Panc1 (cell line): ENCODE data around the gene ACTA2.

Source experiments
- CTCF ChIP-seq: fragments of 450-650 bp; IDR thresholded peaks from 2 replicates; pipeline ENCODE4 v1.5.1; 2017; ENCODE audit warnings: mild to moderate bottlenecking
- POLR2AphosphoS5 ChIP-seq: IDR thresholded peaks from 2 replicates; pipeline ENCODE4 v1.6.1; 2012; ENCODE audit warnings: mild to moderate bottlenecking, low read depth, low read length, moderate library complexity
- TCF7L2 ChIP-seq: IDR thresholded peaks from 2 replicates; pipeline ENCODE4 v1.6.1; 2011; ENCODE audit warnings: mild to moderate bottlenecking, low read depth, low read length, inconsistent platforms
- TF ChIP-seq, protein P1 (sequence below), 2 experiments: IDR thresholded peaks; 2 replicates each; pipeline ENCODE4 v1.6.1; 2011 to 2012; ENCODE audit warnings: low read depth in 2 of 2, control low read depth in 1 of 2, low read length in 1 of 2, mild to moderate bottlenecking in 1 of 2, moderate library complexity in 1 of 2; ENCODE audit not compliant: insufficient read depth in 1 of 2

DNA sequence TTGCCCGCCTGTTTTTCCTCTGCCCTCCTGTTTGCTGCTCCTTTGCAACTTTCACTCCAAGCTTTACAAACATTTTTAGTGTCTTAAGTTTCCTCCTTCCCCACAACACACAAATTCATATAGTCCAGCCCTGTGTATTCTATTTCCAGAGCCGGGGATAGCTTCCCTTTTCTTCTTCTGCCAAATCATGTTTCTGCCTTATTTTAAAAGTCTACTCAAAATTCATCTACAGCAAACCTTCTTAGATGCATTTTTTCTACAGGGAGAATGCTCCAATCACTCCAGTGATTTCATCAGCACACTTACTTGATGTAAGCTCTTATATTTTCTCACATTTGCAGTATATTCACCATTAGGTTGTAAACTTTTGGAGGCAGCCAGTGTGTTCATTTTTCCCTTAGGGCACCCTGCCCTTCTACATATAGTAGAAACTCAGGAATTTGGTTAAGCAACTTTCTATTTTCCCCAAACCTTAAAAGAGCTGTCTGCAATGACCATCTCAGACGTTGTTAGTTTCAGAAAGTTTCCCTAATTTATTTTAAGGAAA is 12.4 kb upstream of the ACTA2 start:
- TF ChIP-seq POLR2AphosphoS5 (no peak), CTCF (no peak), TCF7L2 (no peak)
- TF ChIP-seq, protein P1, sequence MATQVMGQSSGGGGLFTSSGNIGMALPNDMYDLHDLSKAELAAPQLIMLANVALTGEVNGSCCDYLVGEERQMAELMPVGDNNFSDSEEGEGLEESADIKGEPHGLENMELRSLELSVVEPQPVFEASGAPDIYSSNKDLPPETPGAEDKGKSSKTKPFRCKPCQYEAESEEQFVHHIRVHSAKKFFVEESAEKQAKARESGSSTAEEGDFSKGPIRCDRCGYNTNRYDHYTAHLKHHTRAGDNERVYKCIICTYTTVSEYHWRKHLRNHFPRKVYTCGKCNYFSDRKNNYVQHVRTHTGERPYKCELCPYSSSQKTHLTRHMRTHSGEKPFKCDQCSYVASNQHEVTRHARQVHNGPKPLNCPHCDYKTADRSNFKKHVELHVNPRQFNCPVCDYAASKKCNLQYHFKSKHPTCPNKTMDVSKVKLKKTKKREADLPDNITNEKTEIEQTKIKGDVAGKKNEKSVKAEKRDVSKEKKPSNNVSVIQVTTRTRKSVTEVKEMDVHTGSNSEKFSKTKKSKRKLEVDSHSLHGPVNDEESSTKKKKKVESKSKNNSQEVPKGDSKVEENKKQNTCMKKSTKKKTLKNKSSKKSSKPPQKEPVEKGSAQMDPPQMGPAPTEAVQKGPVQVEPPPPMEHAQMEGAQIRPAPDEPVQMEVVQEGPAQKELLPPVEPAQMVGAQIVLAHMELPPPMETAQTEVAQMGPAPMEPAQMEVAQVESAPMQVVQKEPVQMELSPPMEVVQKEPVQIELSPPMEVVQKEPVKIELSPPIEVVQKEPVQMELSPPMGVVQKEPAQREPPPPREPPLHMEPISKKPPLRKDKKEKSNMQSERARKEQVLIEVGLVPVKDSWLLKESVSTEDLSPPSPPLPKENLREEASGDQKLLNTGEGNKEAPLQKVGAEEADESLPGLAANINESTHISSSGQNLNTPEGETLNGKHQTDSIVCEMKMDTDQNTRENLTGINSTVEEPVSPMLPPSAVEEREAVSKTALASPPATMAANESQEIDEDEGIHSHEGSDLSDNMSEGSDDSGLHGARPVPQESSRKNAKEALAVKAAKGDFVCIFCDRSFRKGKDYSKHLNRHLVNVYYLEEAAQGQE (IDR thresholded peaks at IDR 0.05; ENCODE audit: insufficient read depth in 1 of 2, low read depth in 2 of 2, low read length in 1 of 2), result no peak
